ENCODE measurements around the gene LRRFIP2. TPM values are rescaled to one million over a fixed set of nuclear protein-coding genes. Genes with fewer than 3 reads are reported as not detected.
"Not testable (repeated sequence)": the region's sequence is repeated elsewhere in the genome, so short reads cannot be mapped to it uniquely, and the experiment has no call there.

Gene LRRFIP2
- total RNA-seq, 2 donors from 2014 or later = 32.6 to 34.6 TPM

- no peak for TF ChIP-seq CTCF (conservative IDR thresholded peaks at IDR 0.05)
- H3K9me3 Mint-ChIP-seq = no peaks in the 10 kb centered on the region
- H3K4me1 Mint-ChIP-seq = no peaks in the 10 kb centered on the region
- no peak overlapping the region for H3K4me3 ChIP-seq (ENCODE audit: low read length)
- no peak overlapping the region for H3K4me3 Mint-ChIP-seq
- H3K36me3 Mint-ChIP-seq (ENCODE audit: low read depth) = no peaks in the 10 kb centered on the region
- H3K27ac ChIP-seq (ENCODE audit: low read depth, low read length) = no peak overlapping the region
- 91 to 95% methylated on average over 2 to 4 of the region's 4 CpGs for WGBS, 2 experiments (ENCODE audit: insufficient coverage in 1 of 2, insufficient read length in 1 of 2)
- H3K27me3 ChIP-seq (ENCODE audit: control insufficient read depth, insufficient read depth, low read length, poor library complexity, severe bottlenecking) = no peaks in the 10 kb centered on the region
- no peaks in the 10 kb centered on the region for H3K36me3 ChIP-seq (ENCODE audit: control insufficient read depth, insufficient read depth, low read length)
- no peak overlapping the region for H3K27ac Mint-ChIP-seq
- no peak for DNase-seq
- peaks cover 1% of the 10 kb centered on the region for H3K27me3 Mint-ChIP-seq (ENCODE audit: insufficient read depth)
- H3K9ac ChIP-seq (ENCODE audit: extremely low read depth, low read length, poor library complexity, severe bottlenecking) = no peak overlapping the region
- no peaks in the 10 kb centered on the region for H3K4me1 ChIP-seq (ENCODE audit: control insufficient read depth, insufficient read depth, low read length)
- no peaks in the 10 kb centered on the region for H3K9me3 ChIP-seq (ENCODE audit: control insufficient read depth, low read length)
Measured at GRCh38 chr3:37210230-37210629, 35.8 kb upstream of the LRRFIP2 start.

GRCh38 chr3:37208576-37208975 lies 34.2 kb upstream of the LRRFIP2 start:
- H3K4me3 ChIP-seq (ENCODE audit: low read length); H3K27ac ChIP-seq (ENCODE audit: low read depth, low read length); H3K9me3 Mint-ChIP-seq; H3K4me3 Mint-ChIP-seq; H3K9ac ChIP-seq (ENCODE audit: extremely low read depth, low read length, poor library complexity, severe bottlenecking); H3K27me3 Mint-ChIP-seq (ENCODE audit: insufficient read depth); H3K36me3 ChIP-seq (ENCODE audit: control insufficient read depth, insufficient read depth, low read length); H3K36me3 Mint-ChIP-seq (ENCODE audit: low read depth); H3K9me3 ChIP-seq (ENCODE audit: control insufficient read depth, low read length); H3K4me1 ChIP-seq (ENCODE audit: control insufficient read depth, insufficient read depth, low read length); H3K27ac Mint-ChIP-seq; H3K27me3 ChIP-seq (ENCODE audit: control insufficient read depth, insufficient read depth, low read length, poor library complexity, severe bottlenecking); DNase-seq; H3K4me1 Mint-ChIP-seq: not testable (repeated sequence)
- WGBS, 2 experiments (ENCODE audit: insufficient coverage in 1 of 2, insufficient read length in 1 of 2) = 94 to 100% methylated on average over 3 of the region's 3 CpGs

GRCh38 chr3:37208008-37208407 lies 33.6 kb upstream of the LRRFIP2 start:
- not testable (repeated sequence) for H3K27ac ChIP-seq (ENCODE audit: low read depth, low read length); H3K4me3 Mint-ChIP-seq; H3K27me3 Mint-ChIP-seq (ENCODE audit: insufficient read depth); H3K9ac ChIP-seq (ENCODE audit: extremely low read depth, low read length, poor library complexity, severe bottlenecking); H3K36me3 Mint-ChIP-seq (ENCODE audit: low read depth); DNase-seq; H3K4me1 ChIP-seq (ENCODE audit: control insufficient read depth, insufficient read depth, low read length); H3K4me1 Mint-ChIP-seq; H3K36me3 ChIP-seq (ENCODE audit: control insufficient read depth, insufficient read depth, low read length); H3K27ac Mint-ChIP-seq; H3K4me3 ChIP-seq (ENCODE audit: low read length); H3K9me3 ChIP-seq (ENCODE audit: control insufficient read depth, low read length); H3K27me3 ChIP-seq (ENCODE audit: control insufficient read depth, insufficient read depth, low read length, poor library complexity, severe bottlenecking); H3K9me3 Mint-ChIP-seq
- 92 to 100% methylated on average over 2 to 3 of the region's 3 CpGs for WGBS, 2 experiments (ENCODE audit: insufficient coverage in 1 of 2, insufficient read length in 1 of 2)

DNA sequence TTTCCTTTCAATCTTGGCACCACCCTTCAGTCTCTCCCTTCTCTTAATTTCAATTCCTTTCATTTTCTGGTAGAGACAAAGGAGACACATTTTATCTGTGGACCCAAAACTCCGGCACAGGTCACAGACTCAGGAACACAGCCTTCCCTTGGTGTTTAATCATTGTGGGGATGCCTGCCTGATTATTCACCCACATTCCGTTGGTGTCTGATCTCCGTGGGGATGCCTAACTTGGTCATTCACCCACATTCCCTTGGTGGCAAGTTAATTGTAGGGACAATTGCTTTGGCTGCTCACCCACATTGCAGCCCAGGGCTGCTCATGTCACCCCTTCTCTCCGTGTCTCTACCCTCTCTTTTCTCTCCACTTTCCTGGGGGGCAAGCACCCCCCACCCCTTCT lies 31.7 kb upstream of the LRRFIP2 start:
- H3K4me1 ChIP-seq (ENCODE audit: control insufficient read depth, insufficient read depth, low read length); H3K9ac ChIP-seq (ENCODE audit: extremely low read depth, low read length, poor library complexity, severe bottlenecking); H3K4me1 Mint-ChIP-seq; H3K4me3 ChIP-seq (ENCODE audit: low read length); H3K27ac ChIP-seq (ENCODE audit: low read depth, low read length); H3K27ac Mint-ChIP-seq; H3K9me3 ChIP-seq (ENCODE audit: control insufficient read depth, low read length); H3K4me3 Mint-ChIP-seq; H3K9me3 Mint-ChIP-seq; DNase-seq; H3K27me3 ChIP-seq (ENCODE audit: control insufficient read depth, insufficient read depth, low read length, poor library complexity, severe bottlenecking); H3K36me3 Mint-ChIP-seq (ENCODE audit: low read depth); H3K36me3 ChIP-seq (ENCODE audit: control insufficient read depth, insufficient read depth, low read length); H3K27me3 Mint-ChIP-seq (ENCODE audit: insufficient read depth): not testable (repeated sequence)
- WGBS, 2 experiments (ENCODE audit: insufficient coverage in 1 of 2, insufficient read length in 1 of 2) = 90 to 100% methylated on average over 3 to 4 of the region's 4 CpGs

All from endodermal cell (in vitro differentiated cells).